GM15510 (cell line): ENCODE data around the gene PPARD.

Source experiments
- POLR2A ChIP-seq: IDR thresholded peaks from 3 replicates; pipeline ENCODE4 v1.6.1; 2011; ENCODE audit warnings: borderline replicate concordance; ENCODE audit not compliant: insufficient read length; ENCODE audit errors: extremely low read depth

PPARD gene

DNA sequence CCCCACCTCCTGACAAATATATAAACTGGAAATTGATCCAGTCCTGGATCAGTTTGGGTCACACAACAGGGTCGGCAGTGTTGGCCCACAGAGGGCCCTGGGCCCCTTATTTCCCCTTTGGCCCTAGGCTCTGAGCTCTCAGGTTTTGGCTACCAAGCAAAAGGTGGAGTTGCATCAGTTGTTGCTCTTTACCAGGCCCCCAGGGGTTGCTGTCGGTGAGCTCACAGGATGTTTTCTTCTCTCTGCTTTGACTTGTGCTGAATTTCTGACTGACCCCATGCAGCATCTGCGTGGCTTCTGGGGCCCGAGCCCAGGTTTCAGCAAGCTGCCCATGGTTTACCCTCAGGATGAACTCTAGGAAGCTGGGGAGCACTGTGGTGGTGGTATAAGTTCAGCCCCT, 44.6 kb downstream of the PPARD start:
- no peak for TF ChIP-seq POLR2A

DNA sequence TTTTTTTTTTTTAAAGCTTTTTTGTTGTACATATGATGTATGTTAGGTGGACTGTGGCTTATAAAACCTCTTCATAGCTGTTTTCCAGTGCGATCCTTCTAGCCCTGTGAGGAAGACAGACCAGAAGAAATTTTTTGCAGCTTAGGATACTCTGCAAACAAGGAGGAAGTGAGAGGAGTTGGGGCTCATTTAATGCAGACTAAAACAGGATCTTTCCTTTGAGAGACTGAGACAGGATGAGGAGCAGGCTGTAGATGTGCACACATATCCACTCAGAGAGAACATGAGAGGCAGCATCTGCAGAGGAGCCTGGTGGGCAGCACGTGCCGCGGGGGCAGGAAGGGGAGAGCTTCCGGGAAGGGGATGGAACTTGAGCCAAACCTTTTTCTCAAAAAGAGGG, 45.7 kb downstream of the PPARD start:
- TF ChIP-seq POLR2A = no peak

- TF ChIP-seq POLR2A = no peak
Observed at GRCh38 chr6:35388772-35389352, 46.5 kb downstream of the PPARD start.

DNA sequence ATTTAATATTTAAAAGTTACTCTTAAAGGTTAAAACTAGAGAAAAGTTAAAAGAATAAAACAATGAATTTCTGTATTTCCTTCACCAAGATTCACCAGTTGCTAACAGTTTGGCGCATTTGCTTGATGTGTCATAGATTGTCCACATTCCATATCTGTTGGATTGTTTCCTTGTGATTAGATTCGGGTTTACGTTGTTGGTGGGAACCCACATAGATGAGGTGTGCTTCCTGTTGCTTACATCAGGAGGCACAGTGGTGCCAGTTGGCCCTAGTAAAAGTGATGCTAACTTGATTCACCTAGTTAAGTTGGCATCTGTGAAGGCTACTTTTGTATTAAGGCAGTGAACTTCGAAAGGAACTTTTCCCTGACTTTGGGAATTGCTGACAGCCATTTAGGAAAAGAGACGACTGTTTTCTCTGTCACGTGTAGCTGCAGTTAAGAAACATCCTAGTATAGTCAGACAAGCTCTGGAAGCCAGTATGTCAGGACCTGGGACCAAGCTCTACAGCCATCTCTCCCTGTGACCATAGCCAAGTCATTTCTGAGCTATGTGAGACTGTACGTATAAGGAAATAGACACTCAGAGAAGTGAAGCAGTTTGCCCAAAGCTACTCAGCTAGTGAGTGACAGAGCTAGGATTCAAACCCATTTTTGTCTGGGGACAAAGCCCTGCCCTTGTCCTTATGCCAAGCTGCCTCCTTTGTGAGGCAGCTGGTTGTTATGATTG, 49.0 kb downstream of the PPARD start:
- TF ChIP-seq POLR2A = no peak

GRCh38 chr6:35392111-35392702, 49.8 kb downstream of the PPARD start:
- TF ChIP-seq POLR2A = no peak

DNA sequence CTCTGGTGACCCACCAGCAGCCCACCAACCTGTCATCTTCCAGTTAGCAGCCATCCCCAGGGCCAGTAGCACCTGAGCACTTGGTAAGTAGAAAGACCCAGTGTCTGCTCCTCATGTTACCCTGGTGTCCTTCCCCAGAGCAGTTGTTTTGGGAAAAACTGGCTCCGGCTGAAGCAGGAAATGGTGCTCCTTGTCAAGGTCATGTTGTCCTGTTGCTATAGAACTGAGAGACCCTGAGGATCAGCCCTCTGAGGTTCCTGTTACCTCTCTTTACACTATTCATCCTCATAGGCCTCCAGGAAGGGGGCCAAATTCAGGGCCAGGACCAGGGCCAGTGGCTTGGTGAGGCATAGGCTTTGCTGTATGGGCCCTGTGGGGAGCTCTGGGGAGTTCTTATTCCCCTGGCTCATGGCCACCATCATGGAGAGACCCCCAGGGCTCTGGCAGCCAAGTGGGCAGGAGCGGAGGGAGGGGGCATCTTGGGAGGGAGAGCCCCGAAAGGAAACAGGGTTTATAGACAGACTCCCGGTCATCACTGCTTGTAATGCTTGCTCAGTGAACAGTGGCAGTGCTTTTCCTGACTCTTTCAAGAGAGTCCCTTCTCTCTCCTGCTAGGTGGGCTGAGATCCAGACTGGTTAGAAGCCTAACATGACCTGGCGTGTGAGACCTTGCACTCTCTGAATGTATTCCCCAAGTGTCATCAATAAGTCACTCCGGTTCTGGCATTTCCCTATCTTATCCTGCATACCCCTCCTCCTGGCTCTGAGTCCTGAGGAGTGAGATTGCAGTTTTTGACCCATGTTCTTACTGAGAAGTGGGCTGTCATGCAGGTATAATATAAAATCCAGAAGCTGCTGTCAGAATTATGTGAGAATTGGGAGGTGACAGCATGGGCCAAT, 50.7 kb downstream of the PPARD start:
- no peak for TF ChIP-seq POLR2A

DNA sequence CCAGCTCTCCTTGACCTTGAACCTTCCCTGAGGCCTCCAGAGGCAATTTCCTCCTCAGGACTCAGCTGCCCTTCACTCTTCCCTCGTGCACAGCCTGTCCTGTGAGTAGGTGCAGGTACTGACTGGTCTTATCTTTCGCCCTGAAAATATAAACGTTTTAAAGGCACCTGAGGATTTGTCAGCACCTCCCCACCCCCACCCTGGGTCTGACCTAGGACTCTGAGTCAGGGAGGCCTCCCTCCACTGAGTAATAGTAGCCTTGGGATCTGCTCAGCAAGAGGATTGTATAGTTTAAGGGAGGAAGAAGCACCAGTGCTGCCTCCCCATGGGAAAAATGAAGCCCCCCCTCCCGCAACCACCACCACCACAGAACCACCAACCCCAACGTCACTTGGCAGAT, 54.6 kb downstream of the PPARD start:
- no peak for TF ChIP-seq POLR2A

DNA sequence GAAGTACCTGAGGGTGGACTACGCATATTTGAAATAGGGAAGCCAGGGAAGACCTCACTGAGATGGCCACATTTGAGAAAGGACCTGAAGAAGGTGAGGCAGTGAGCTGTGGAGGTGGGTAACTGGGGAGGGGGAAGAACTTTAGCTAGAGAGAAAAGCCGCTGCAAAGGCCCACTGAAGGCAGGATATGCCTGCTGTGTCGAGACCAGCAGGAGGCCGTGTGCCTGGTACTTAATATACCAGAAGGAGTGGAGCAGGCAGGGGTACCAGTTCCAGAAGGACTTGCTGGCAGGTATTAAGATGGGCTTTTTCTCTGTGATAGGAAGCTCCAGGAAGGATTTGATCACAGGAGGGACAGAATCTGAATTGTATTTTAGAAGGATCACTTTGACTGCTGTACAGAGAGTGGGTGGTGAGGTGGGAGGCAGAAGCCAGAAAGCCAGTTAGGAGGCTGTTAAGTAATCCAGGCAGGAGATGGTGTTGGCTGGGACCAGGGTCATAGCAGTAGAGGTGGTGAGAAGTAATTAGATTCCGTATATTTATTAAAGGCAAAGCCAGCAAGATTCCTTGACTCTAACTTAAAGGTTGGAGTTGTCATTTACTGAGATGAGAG, 55.6 kb downstream of the PPARD start:
- TF ChIP-seq POLR2A = no peak

- no peak for TF ChIP-seq POLR2A
Observed at GRCh38 chr6:35398526-35398925, 56.2 kb downstream of the PPARD start.

GRCh38 chr6:35400111-35400510, 57.8 kb downstream of the PPARD start:
- no peak for TF ChIP-seq POLR2A

GRCh38 chr6:35400901-35401311, 58.5 kb downstream of the PPARD start:
- no peak for TF ChIP-seq POLR2A

GRCh38 chr6:35401514-35401913, 59.2 kb downstream of the PPARD start:
- no peak for TF ChIP-seq POLR2A

- TF ChIP-seq POLR2A = no peak
Observed at GRCh38 chr6:35402136-35402855, 59.9 kb downstream of the PPARD start.

GRCh38 chr6:35402856-35403191, 60.5 kb downstream of the PPARD start:
- no peak for TF ChIP-seq POLR2A
